ENCODE results near the gene TMEM203.

GRCh38 chr9:137222190-137223077 is 17.0 kb upstream of the TMEM203 start, which contains the start of gene RNF208:
- no peak for TF ChIP-seq CTCF (conservative IDR thresholded peaks at IDR 0.05; ENCODE audit: low read depth, low read length)
- TF ChIP-seq EZH2phosphoT487 (IDR thresholded peaks at IDR 0.05; ENCODE audit: borderline replicate concordance, low read length): no peak

Measured in PC-3 (cell line).